GM18870 (cell line): ENCODE results near the gene PKNOX2.

ENCODE experiments used
- ATAC-seq: cut with Tn5 transposase; IDR thresholded peaks from one replicate; pipeline ENCODE4 v1.9.1; 2021; ENCODE audit warnings: moderate library complexity; ENCODE audit not compliant: unreplicated experiment

PKNOX2 gene

GRCh38 chr11:125330462-125331325 is 166.1 kb downstream of the PKNOX2 start:
- ATAC-seq = no peak

GRCh38 chr11:125331357-125332035 is 166.9 kb downstream of the PKNOX2 start:
- no peak for ATAC-seq

GRCh38 chr11:125332821-125333220 is 168.3 kb downstream of the PKNOX2 start:
- no peak for ATAC-seq

- ATAC-seq = no peak
Observed at GRCh38 chr11:125333354-125334073, 169.0 kb downstream of the PKNOX2 start.

GRCh38 chr11:125335106-125335505 is 170.6 kb downstream of the PKNOX2 start:
- ATAC-seq = no peak

GRCh38 chr11:125337836-125338834 is 173.6 kb downstream of the PKNOX2 start:
- ATAC-seq = no peak

- ATAC-seq = no peak
Observed at GRCh38 chr11:125338886-125339811, 174.6 kb downstream of the PKNOX2 start.

- no peak for ATAC-seq
Observed at GRCh38 chr11:125341676-125342075, 177.1 kb downstream of the PKNOX2 start.

- ATAC-seq = no peak
Observed at GRCh38 chr11:125342281-125342930, 177.9 kb downstream of the PKNOX2 start.

- ATAC-seq = no peak
Observed at GRCh38 chr11:125343086-125343717, 178.7 kb downstream of the PKNOX2 start.

GRCh38 chr11:125343718-125344131 is 179.2 kb downstream of the PKNOX2 start:
- ATAC-seq = no peak

- no peak for ATAC-seq
Observed at GRCh38 chr11:125344846-125345420, 180.4 kb downstream of the PKNOX2 start.

- ATAC-seq = no peak
Observed at GRCh38 chr11:125345421-125346178, 181.0 kb downstream of the PKNOX2 start.

GRCh38 chr11:125346179-125346530 is 181.6 kb downstream of the PKNOX2 start:
- no peak for ATAC-seq

- ATAC-seq = no peak
Observed at GRCh38 chr11:125346565-125347260, 182.2 kb downstream of the PKNOX2 start.

GRCh38 chr11:125347261-125347585 is 182.7 kb downstream of the PKNOX2 start:
- ATAC-seq = no peak

- no peak for ATAC-seq
Observed at GRCh38 chr11:125348141-125348651, 183.6 kb downstream of the PKNOX2 start.
